ENCODE measurements around the gene UQCC3. TPM values are rescaled to one million over a fixed set of nuclear protein-coding genes. Genes with fewer than 3 reads are reported as not detected.
A peak's percentile ranks its signal among the peaks of the same experiment; 100 is the strongest.

The UQCC3 gene
- total and polyA plus RNA-seq, 9 of the 15 experiments (the other 6 are each of a cell fraction or from before 2014, with no cell fraction given) = 3.3 to 44.3 (median 8.0) TPM

DNA sequence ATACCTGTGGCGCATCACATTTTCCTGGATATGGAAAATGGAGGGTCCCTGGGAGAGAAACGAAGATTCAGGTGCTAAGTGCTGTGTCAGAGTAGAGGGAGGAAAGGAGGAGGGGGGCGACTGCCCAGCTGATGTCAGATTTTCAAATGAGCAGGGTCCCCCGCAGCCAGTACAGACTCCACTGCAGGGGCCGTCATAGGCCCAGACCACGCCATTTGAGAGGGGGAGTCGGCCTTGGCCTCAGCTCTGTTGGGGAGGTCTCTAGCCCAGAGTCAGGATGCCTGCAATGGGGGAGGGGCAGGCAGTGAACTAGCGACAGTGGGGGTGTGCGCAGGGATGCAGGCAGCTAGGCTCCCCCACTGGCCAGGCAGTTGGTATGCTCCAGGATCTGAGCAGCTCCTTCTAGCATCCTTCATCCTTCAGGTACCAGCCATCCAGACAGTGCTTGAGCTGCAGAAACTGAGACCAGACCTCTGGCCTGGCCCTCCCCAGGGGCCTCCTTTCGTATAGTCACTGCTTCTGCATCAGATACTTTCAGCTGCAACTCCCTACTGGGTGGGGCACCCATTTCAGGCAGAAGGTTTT lies 35.9 kb downstream of the UQCC3 start, which contains the start of the genes BSCL2 and GNG3 (continued):
- TF ChIP-seq RCOR1 (IDR thresholded peaks at IDR 0.05; ENCODE audit: borderline replicate concordance in 1 of 2, low read depth in 2 of 2, low read length in 2 of 2) = peak in 1 of 2 experiments; percentile 71; a peak in 1 of 4 replicates
- TF ChIP-seq, protein P1, sequence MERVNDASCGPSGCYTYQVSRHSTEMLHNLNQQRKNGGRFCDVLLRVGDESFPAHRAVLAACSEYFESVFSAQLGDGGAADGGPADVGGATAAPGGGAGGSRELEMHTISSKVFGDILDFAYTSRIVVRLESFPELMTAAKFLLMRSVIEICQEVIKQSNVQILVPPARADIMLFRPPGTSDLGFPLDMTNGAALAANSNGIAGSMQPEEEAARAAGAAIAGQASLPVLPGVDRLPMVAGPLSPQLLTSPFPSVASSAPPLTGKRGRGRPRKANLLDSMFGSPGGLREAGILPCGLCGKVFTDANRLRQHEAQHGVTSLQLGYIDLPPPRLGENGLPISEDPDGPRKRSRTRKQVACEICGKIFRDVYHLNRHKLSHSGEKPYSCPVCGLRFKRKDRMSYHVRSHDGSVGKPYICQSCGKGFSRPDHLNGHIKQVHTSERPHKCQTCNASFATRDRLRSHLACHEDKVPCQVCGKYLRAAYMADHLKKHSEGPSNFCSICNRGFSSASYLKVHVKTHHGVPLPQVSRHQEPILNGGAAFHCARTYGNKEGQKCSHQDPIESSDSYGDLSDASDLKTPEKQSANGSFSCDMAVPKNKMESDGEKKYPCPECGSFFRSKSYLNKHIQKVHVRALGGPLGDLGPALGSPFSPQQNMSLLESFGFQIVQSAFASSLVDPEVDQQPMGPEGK (CRISPR knock-in tag; IDR thresholded peaks at IDR 0.05; ENCODE audit: borderline replicate concordance) = no peak
- TF ChIP-seq, protein P2, sequence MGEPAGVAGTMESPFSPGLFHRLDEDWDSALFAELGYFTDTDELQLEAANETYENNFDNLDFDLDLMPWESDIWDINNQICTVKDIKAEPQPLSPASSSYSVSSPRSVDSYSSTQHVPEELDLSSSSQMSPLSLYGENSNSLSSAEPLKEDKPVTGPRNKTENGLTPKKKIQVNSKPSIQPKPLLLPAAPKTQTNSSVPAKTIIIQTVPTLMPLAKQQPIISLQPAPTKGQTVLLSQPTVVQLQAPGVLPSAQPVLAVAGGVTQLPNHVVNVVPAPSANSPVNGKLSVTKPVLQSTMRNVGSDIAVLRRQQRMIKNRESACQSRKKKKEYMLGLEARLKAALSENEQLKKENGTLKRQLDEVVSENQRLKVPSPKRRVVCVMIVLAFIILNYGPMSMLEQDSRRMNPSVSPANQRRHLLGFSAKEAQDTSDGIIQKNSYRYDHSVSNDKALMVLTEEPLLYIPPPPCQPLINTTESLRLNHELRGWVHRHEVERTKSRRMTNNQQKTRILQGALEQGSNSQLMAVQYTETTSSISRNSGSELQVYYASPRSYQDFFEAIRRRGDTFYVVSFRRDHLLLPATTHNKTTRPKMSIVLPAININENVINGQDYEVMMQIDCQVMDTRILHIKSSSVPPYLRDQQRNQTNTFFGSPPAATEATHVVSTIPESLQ (CRISPR knock-in tag; IDR thresholded peaks at IDR 0.05) = no peak
- peak; percentile 13 for TF ChIP-seq TBP (optimal IDR thresholded peaks at IDR 0.05; ENCODE audit: low read depth, low read length)
- no peak for TF ChIP-seq NR2C2 (CRISPR knock-in tag; IDR thresholded peaks at IDR 0.05)
- no peak for TF ChIP-seq NR2C2 (tag; IDR thresholded peaks at IDR 0.05)
- TF ChIP-seq JUND (IDR thresholded peaks at IDR 0.05; ENCODE audit: borderline replicate concordance, low read depth, low read length) = peak; percentile 88
- no peak for TF ChIP-seq JUND (tag; IDR thresholded peaks at IDR 0.05; ENCODE audit: borderline replicate concordance, low read depth, low read length)
- TF ChIP-seq KDM1A (IDR thresholded peaks at IDR 0.05) = peak; percentile 33 to 68; a peak in 1 of 4 replicates
- TF ChIP-seq ZFP1 (CRISPR knock-in tag; IDR thresholded peaks at IDR 0.05) = no peak
- TF ChIP-seq NFIX (CRISPR knock-in tag; IDR thresholded peaks at IDR 0.05; ENCODE audit: low read depth) = no peak
- peak; percentile 66; the same call in 1 of the 2 replicates for TF ChIP-seq POLR2AphosphoS2 (IDR thresholded peaks at IDR 0.05; ENCODE audit: low read length)
- peak; percentile 84 for TF ChIP-seq TCF7L2 (IDR thresholded peaks at IDR 0.05; ENCODE audit: low read depth, low read length)
- TF ChIP-seq NONO (IDR thresholded peaks at IDR 0.05; ENCODE audit: low read depth in 2 of 2, low read length in 1 of 2) = peak in 1 of 2 experiments; percentile 97; a peak in 2 of 4 replicates
- TF ChIP-seq, protein P3, sequence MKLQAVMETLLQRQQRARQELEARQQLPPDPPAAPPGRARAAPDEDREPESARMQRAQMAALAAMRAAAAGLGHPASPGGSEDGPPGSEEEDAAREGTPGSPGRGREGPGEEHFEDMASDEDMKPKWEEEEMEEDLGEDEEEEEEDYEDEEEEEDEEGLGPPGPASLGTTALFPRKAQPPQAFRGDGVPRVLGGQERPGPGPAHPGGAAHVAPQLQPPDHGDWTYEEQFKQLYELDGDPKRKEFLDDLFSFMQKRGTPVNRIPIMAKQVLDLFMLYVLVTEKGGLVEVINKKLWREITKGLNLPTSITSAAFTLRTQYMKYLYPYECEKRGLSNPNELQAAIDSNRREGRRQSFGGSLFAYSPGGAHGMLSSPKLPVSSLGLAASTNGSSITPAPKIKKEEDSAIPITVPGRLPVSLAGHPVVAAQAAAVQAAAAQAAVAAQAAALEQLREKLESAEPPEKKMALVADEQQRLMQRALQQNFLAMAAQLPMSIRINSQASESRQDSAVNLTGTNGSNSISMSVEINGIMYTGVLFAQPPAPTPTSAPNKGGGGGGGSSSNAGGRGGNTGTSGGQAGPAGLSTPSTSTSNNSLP (IDR thresholded peaks at IDR 0.05; ENCODE audit: borderline replicate concordance, low read depth, low read length) = no peak
- no peak for TF ChIP-seq RBFOX2 (IDR thresholded peaks at IDR 0.05; ENCODE audit: low read depth, low read length)
- no peak for TF ChIP-seq SIRT6 (IDR thresholded peaks at IDR 0.05; ENCODE audit: low read depth, low read length)
- peak; percentile 82 for TF ChIP-seq BHLHE40 (IDR thresholded peaks at IDR 0.05; ENCODE audit: low read length)
- TF ChIP-seq SMAD1 (IDR thresholded peaks at IDR 0.05; ENCODE audit: low read depth, low read length, partially characterized antibody) = no peak
